Daoy (cell line): ENCODE results near the gene XIAP. TPM values are rescaled to one million over a fixed set of nuclear protein-coding genes. Genes with fewer than 3 reads are reported as not detected.

Source experiments
- DNase-seq: peaks from one replicate; pipeline ENCODE4 v3.0.0-alpha.2; 2015; ENCODE audit warnings: low read depth
- total RNA-seq: library from RNA; depleted of rRNA; stranded (reverse); fragments of >200 nt; shearing (Covaris generic); gene quantifications from 2 replicates; pipeline ENCODE4 v1.2.3, GENCODE V29; 2014; rRNA removed

The XIAP gene
- total RNA-seq, 1 experiment from 2014 or later: 31.4 TPM

- DNase-seq: peak; percentile 19
Observed at GRCh38 chrX:123959281-123960063, 99.6 kb downstream of the XIAP start.

GRCh38 chrX:123960956-123961267, 101.1 kb downstream of the XIAP start:
- no peak for DNase-seq

- DNase-seq: peak; percentile 87
Observed at GRCh38 chrX:123961268-123962005, 101.6 kb downstream of the XIAP start, which contains the start of gene STAG2. TSS of gene STAG2 (plus strand) at chrX:123961706. CDS start at chrX:124022628, 60,922 bp downstream.

GRCh38 chrX:123962006-123962467, 102.2 kb downstream of the XIAP start:
- DNase-seq: no peak

- peak; percentile 93 for DNase-seq
Observed at GRCh38 chrX:123962794-123963373, 103.0 kb downstream of the XIAP start.

Other genes starting within 250 kb of the XIAP start
- gene THOC2, start 127.0 kb upstream of the XIAP start, total RNA-seq: 44.4 and 51.3 TPM in 2 replicates
- 74.1 and 84.6 TPM in 2 replicates for gene STAG2, start 101.7 kb downstream of the XIAP start, total RNA-seq